Cardiac muscle cell (in vitro differentiated cells and primary cell): ENCODE measurements around the gene VAPA. TPM values are rescaled to one million over a fixed set of nuclear protein-coding genes. Genes with fewer than 3 reads are reported as not detected.

ENCODE experiments used
- DNase-seq, 2 donors: peaks; one replicate each; pipeline versions ENCODE4 v3.0.0 to v3.0.0-alpha.2; 2010 to 2017; ENCODE audit warnings: low read depth in 1 of 2, low spot score in 1 of 2
- H3K27ac ChIP-seq: fragments of 200-600 bp; sonication (generic); 2 replicates; pipeline ENCODE4 v1.5.1; 2016
- H3K27me3 ChIP-seq: fragments of 200-600 bp; sonication (generic); 2 replicates; pipeline ENCODE4 v1.6.0; 2016; ENCODE audit warnings: control low read depth
- H3K36me3 ChIP-seq: fragments of 200-600 bp; sonication (generic); 2 replicates; pipeline ENCODE4 v1.5.1; 2016; ENCODE audit warnings: control low read depth
- H3K4me1 ChIP-seq: fragments of 200-600 bp; sonication (generic); 2 replicates; pipeline ENCODE4 v1.8.1; 2017; ENCODE audit warnings: low read depth, mild to moderate bottlenecking, mixed run types
- H3K4me3 ChIP-seq: fragments of 200-600 bp; sonication (generic); 2 replicates; pipeline ENCODE4 v1.5.1; 2016; ENCODE audit warnings: mild to moderate bottlenecking
- H3K9me3 ChIP-seq: fragments of 200-600 bp; sonication (generic); 2 replicates; pipeline ENCODE4 v1.5.1; 2017; ENCODE audit warnings: low read depth, mild to moderate bottlenecking, control low read depth
- CTCF ChIP-seq: IDR thresholded peaks from 2 replicates; pipeline ENCODE4 v1.5.1; 2012; ENCODE audit warnings: low read depth, mild to moderate bottlenecking, low read length
- polyA plus RNA-seq: library from polyadenylated mRNA; unstranded; fragments of >200 nt; fragmentation: Nextera tagmentation; extraction: Ambion mirVana; gene quantifications from 2 replicates; pipeline ENCODE4 v1.2.1, GENCODE V29; 2016
- total RNA-seq: library from RNA; depleted of rRNA; stranded (reverse); fragments of >200 nt; gene quantifications from 2 replicates; pipeline ENCODE4 v1.2.3, GENCODE V29; 2016

Gene VAPA
- total and polyA plus RNA-seq, 2 experiments from 2014 or later: 137 to 215 TPM

DNA sequence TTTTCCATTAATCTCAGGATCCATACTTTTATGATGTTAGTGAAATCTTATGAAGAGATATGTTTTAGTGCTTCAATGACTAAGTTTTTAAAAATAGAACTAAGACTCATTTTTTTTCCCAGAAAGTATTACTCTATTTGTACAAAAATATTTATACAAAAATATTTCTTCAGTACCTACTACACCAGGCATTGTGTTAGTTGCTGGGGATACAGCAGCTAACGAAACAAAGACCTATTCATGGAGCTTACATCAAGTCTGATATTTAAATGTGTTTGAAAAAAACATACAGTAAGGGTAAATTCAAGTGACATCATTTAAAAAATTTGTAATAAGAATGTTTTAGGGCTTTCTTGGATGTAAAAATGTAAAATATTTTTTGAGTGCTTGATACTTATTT lies 11.6 kb downstream of the VAPA start:
- Histone ChIP-seq H3K4me1 (peaks cover 34% of the 10 kb centered on the region), H3K36me3 (no peaks in the 10 kb centered on the region), H3K9me3 (no peaks in the 10 kb centered on the region), H3K27me3 (no peaks in the 10 kb centered on the region), H3K4me3 (no peak overlapping the region), H3K27ac (no peak overlapping the region)
- TF ChIP-seq CTCF: no peak
- DNase-seq: peak in 1 of 2 donors; percentile 35

DNA sequence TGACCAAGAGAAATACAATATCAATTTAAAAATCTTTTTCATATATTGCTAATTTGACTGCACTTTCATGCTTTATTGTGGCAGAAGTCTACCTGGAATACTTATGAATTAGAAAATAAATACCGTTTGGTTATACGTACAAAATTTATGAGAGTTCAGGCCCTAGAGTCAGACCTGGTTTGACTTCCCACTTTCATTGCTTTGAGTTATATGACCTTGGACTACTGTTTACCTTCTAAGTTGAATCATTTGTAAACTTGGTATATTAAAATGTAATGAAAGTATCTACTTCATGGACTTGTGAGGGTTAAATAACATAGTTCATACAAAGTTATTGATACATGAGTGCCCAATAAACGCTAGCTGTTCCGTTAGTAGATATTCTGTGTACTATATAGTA lies 12.0 kb downstream of the VAPA start:
- no peak overlapping the region for H3K27ac ChIP-seq
- H3K9me3 ChIP-seq: no peaks in the 10 kb centered on the region
- H3K27me3 ChIP-seq: no peaks in the 10 kb centered on the region
- H3K4me3 ChIP-seq: no peak overlapping the region
- H3K4me1 ChIP-seq: peaks cover 29% of the 10 kb centered on the region
- TF ChIP-seq CTCF: no peak
- no peak for DNase-seq
- no peaks in the 10 kb centered on the region for H3K36me3 ChIP-seq

DNA sequence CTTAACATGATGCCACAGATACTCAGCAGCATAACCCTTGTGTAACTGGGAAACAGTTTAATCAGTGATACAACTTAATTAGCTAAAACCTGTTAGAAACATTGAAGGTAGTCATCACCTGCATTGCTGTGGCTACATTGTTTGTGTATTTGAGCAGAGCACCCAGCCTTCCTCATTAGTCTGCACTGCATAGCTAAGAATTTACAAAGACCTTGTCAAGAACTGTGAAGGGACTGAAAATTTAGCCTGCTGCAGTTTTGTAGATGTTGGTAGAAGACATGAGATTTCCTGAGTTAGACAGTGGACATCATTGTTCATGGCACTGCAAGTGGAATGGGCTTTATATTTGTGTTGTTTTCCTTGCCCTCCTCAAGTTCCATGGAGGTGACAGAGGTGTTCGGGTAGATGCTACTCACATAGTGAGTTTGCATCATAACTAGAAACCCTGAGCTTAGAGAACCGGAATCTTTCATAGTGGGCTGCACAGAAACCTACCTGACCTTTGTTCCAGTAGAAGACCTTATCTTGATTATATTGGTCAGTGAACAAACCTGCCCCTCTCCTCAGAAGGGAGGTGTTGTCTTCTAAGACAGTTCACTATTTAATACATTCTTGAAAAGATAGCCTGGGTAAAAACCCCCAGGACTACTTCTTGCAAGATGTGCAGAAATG lies 12.5 kb downstream of the VAPA start:
- Histone ChIP-seq H3K27me3 (no peaks in the 10 kb centered on the region), H3K27ac (no peak overlapping the region)

GRCh38 chr18:9926977-9927376 lies 13.2 kb downstream of the VAPA start:
- DNase-seq: no peak
- Histone ChIP-seq H3K27me3 (no peaks in the 10 kb centered on the region), H3K9me3 (no peaks in the 10 kb centered on the region), H3K36me3 (no peaks in the 10 kb centered on the region), H3K4me1 (peaks cover 22% of the 10 kb centered on the region), H3K4me3 (no peak overlapping the region), H3K27ac (no peak overlapping the region)
- no peak for TF ChIP-seq CTCF

More for the DNA sequence above, 12.5 kb downstream of the VAPA start:
- H3K4me1 ChIP-seq: peaks cover 24% of the 10 kb centered on the region
- no peaks in the 10 kb centered on the region for H3K9me3 ChIP-seq
- no peak for TF ChIP-seq CTCF
- DNase-seq: no peak
- no peak overlapping the region for H3K4me3 ChIP-seq
- H3K36me3 ChIP-seq: no peaks in the 10 kb centered on the region

- peaks cover 19% of the 10 kb centered on the region for H3K4me1 ChIP-seq
- H3K36me3 ChIP-seq: no peaks in the 10 kb centered on the region
- H3K27ac ChIP-seq: no peak overlapping the region
- no peaks in the 10 kb centered on the region for H3K27me3 ChIP-seq
- DNase-seq: no peak
- TF ChIP-seq CTCF: no peak
- H3K9me3 ChIP-seq: no peaks in the 10 kb centered on the region
- H3K4me3 ChIP-seq: no peak overlapping the region
These were observed 13.7 kb downstream of the VAPA start for GRCh38 chr18:9927392-9928063.
